GM12878 (cell line): ENCODE results near the gene BCORL1. TPM values are rescaled to one million over a fixed set of nuclear protein-coding genes. Genes with fewer than 3 reads are reported as not detected.

ENCODE experiments used
- ATAC-seq: fragments of 200-7000 bp; cut with Tn5 transposase; 3 replicates; pipeline ENCODE4 v1.9.1; 2020; ENCODE audit warnings: mild to moderate bottlenecking, moderate library complexity
- BruUV-seq: library from RNA; stranded (reverse); fragments of 400-500 nt; replicated peaks from 2 replicates; lab custom pipeline; 2021; lab: Mats Ljungman, UMichigan
- CTCF ChIA-PET: fragments of 300-600 bp; sonication (Branson Sonifier 250); formaldehyde crosslinking; extraction: SDS; loops from one replicate; lab custom pipeline; 2021; ENCODE audit warnings: inconsistent platforms; lab: Yijun Ruan, JAX
- POLR2A ChIA-PET: fragments of 350-600 bp; formaldehyde crosslinking; extraction: SDS; loops from one replicate; lab custom pipeline; 2021; ENCODE audit warnings: inconsistent platforms; lab: Charles Lee
- RAD21 ChIA-PET: fragments of 300-600 bp; sonication (Branson Sonifier 250); formaldehyde crosslinking; loops from one replicate; lab custom pipeline; 2023; ENCODE audit warnings: antibody characterized with exemption; ENCODE audit not compliant: unreplicated experiment; lab: Charles Lee
- SMC1A ChIA-PET: fragments of 300-600 bp; sonication (Branson Sonifier 250); formaldehyde crosslinking; loops from one replicate; lab custom pipeline; 2023; ENCODE audit not compliant: unreplicated experiment, uncharacterized antibody; lab: Charles Lee
- DNase-seq: peaks from one replicate; pipeline ENCODE4 v3.0.0-alpha.2; 2011; ENCODE audit warnings: low read depth, low spot score
- FAIRE-seq: peaks from 3 replicates; lab custom pipeline; 2011; peaks lifted over from hg19 to GRCh38; lab: Jason Lieb, UNC
- H2AFZ ChIP-seq: 2 replicates; pipeline ENCODE4 v1.6.0; 2011; ENCODE audit warnings: low read depth, low read length, control low read depth; ENCODE audit not compliant: control insufficient read depth
- H3K27ac ChIP-seq: 2 replicates; pipeline ENCODE4 v1.5.1; 2011; ENCODE audit warnings: control low read depth; ENCODE audit not compliant: control insufficient read depth, insufficient read depth
- H3K27me3 ChIP-seq, 2 experiments: replicated peaks in 1 of 2; 2 replicates each; pipeline versions ENCODE4 v1.6.0 to v1.6.1; 2011; ENCODE audit warnings: low read length in 1 of 2; ENCODE audit not compliant: control insufficient read depth in 2 of 2, insufficient read depth in 2 of 2
- H3K36me3 ChIP-seq, 2 experiments: 2 replicates each; pipeline ENCODE4 v1.5.1; 2011; ENCODE audit warnings: low read length in 1 of 2; ENCODE audit not compliant: control insufficient read depth in 2 of 2, insufficient read depth in 2 of 2
- H3K4me1 ChIP-seq: 2 replicates; pipeline ENCODE4 v1.6.1; 2011; ENCODE audit warnings: mild to moderate bottlenecking, low read length, moderate library complexity, mixed read lengths; ENCODE audit not compliant: control insufficient read depth, insufficient read depth
- H3K4me2 ChIP-seq: 2 replicates; pipeline ENCODE4 v1.6.0; 2011; ENCODE audit warnings: control low read depth; ENCODE audit not compliant: control insufficient read depth, insufficient read depth
- H3K4me3 ChIP-seq: fragments of 200-600 bp; sonication (generic); 2 replicates; pipeline ENCODE4 v1.5.1; 2016
- H3K79me2 ChIP-seq: 2 replicates; pipeline ENCODE4 v1.6.0; 2011; ENCODE audit warnings: low read length; ENCODE audit not compliant: control insufficient read depth, insufficient read depth
- H3K9ac ChIP-seq: 2 replicates; pipeline ENCODE4 v1.8.0; 2011; ENCODE audit warnings: low read length, control low read depth, mixed read lengths; ENCODE audit not compliant: control insufficient read depth, insufficient read depth
- H3K9me3 ChIP-seq: replicated peaks from 3 replicates; pipeline ENCODE4 v1.5.1; 2011; ENCODE audit warnings: mild to moderate bottlenecking, low read length; ENCODE audit not compliant: control insufficient read depth, insufficient read depth
- H4K20me1 ChIP-seq: 2 replicates; pipeline ENCODE4 v1.6.0; 2011; ENCODE audit not compliant: control insufficient read depth, insufficient read depth
- BHLHE40 ChIP-seq, 2 experiments: fragments of 450-650 bp in 1 of 2; IDR thresholded peaks; 2 replicates each; pipeline ENCODE4 v1.6.1; 2011 to 2017; ENCODE audit warnings: low read depth in 2 of 2, borderline replicate concordance in 1 of 2, improper control_type of control experiment in 1 of 2, low read length in 1 of 2, mild to moderate bottlenecking in 1 of 2
- CBX5 ChIP-seq: sonication (generic); IDR thresholded peaks from 2 replicates; pipeline ENCODE4 v1.6.1; 2016; ENCODE audit warnings: low read depth, moderate library complexity, mild to moderate bottlenecking, inconsistent platforms
- CHD2 ChIP-seq: IDR thresholded peaks from 2 replicates; pipeline ENCODE4 v1.6.1; 2011; ENCODE audit warnings: low read depth, low read length, improper control_type of control experiment, borderline replicate concordance
- MTA3 ChIP-seq: IDR thresholded peaks from 2 replicates; pipeline ENCODE4 v1.6.1; 2012; ENCODE audit warnings: low read length, inconsistent platforms, borderline replicate concordance
- PAX5 ChIP-seq: IDR thresholded peaks from 2 replicates; pipeline ENCODE4 v1.6.1; 2011; ENCODE audit warnings: low read depth, low read length, borderline replicate concordance
- PKNOX1 ChIP-seq: fragments of 450-650 bp; IDR thresholded peaks from 2 replicates; pipeline ENCODE4 v1.6.1; 2016; ENCODE audit warnings: mild to moderate bottlenecking
- TBL1XR1 ChIP-seq: IDR thresholded peaks from 2 replicates; pipeline ENCODE4 v1.6.1; 2012; ENCODE audit warnings: low read depth, low read length, improper control_type of control experiment
- TCF12 ChIP-seq: IDR thresholded peaks from 2 replicates; pipeline ENCODE4 v1.6.1; 2011; ENCODE audit warnings: low read depth, mild to moderate bottlenecking, low read length
- TCF3 ChIP-seq: IDR thresholded peaks from 2 replicates; pipeline ENCODE4 v1.6.1; 2012; ENCODE audit warnings: low read depth, mild to moderate bottlenecking, low read length, borderline replicate concordance; ENCODE audit not compliant: insufficient read depth
- TCF7 ChIP-seq: IDR thresholded peaks from 2 replicates; pipeline ENCODE4 v1.6.1; 2014; ENCODE audit warnings: antibody characterized with exemption, borderline replicate concordance
- WRNIP1 ChIP-seq: IDR thresholded peaks from 2 replicates; pipeline ENCODE4 v1.6.1; 2011; ENCODE audit warnings: low read depth, low read length, improper control_type of control experiment, borderline replicate concordance
- ZBTB11 ChIP-seq: fragments of 450-650 bp; formaldehyde crosslinking; IDR thresholded peaks from 2 replicates; pipeline ENCODE4 v1.5.0; 2022; ENCODE audit warnings: mild to moderate bottlenecking, missing genetic modification characterization
- WGBS: methylation state at CpG from one replicate; pipeline ENCODE4 v1.1.6; 2016; ENCODE audit warnings: low lambda C conversion rate; ENCODE audit not compliant: insufficient replicate concordance, insufficient coverage; ENCODE audit errors: missing lambda C conversion rate; 5-methylcytosine and 5-hydroxymethylcytosine counted together
- in situ Hi-C: fragments of 300-500 bp; cut with MboI; formaldehyde crosslinking; loops from 9 replicates; pipeline ENCODE4 v1.14.3; 2018; ENCODE audit warnings: mixed read lengths
- intact Hi-C: fragments of 100-400 bp; cut with micrococcal nuclease; formaldehyde crosslinking; loops from one replicate; pipeline ENCODE4 v1.14.2; 2022; ENCODE audit not compliant: unreplicated experiment
- polyA plus RNA-seq, 11 experiments: library from polyadenylated mRNA; depleted of rRNA in 4 of 11; unstranded in 6 of 11; stranded (reverse) in 5 of 11; fragments of >200 nt; fragmentation: Nextera tagmentation in 4 of 11; fragmentation: Illumina TruSeq in 1 of 11; extraction: Ambion mirVana in 4 of 11; extraction: Trizol in 1 of 11; gene quantifications; 1 replicate in 1 of 11; 2 replicates in 10 of 11; pipeline versions ENCODE4 v1.2.1 to v1.2.3, GENCODE V29; 2011 to 2016; ENCODE audit warnings: inconsistent platforms in 2 of 11, missing spikeins in 2 of 11, low read depth in 1 of 11
- total RNA-seq, 4 experiments: library from RNA; depleted of rRNA in 3 of 4; stranded (reverse); fragments of >200 nt in 3 of 4; fragmentation: Illumina TruSeq in 1 of 4; extraction: Trizol in 1 of 4; gene quantifications; 2 replicates each; pipeline versions ENCODE4 v1.2.1 to v1.2.3, GENCODE V29; 2013 to 2021
- TF ChIP-seq, protein P1 (sequence below): fragments of 450-650 bp; IDR thresholded peaks from 2 replicates; pipeline ENCODE4 v1.6.1; 2018; ENCODE audit warnings: mild to moderate bottlenecking, low read depth, moderate library complexity; ENCODE audit not compliant: partially characterized antibody

The BCORL1 gene
- total and polyA plus RNA-seq, 10 of the 15 experiments (the other 5 are each of a cell fraction or from before 2014, with no cell fraction given), result 0.16 to 7.2 (median 0.94) TPM

DNA sequence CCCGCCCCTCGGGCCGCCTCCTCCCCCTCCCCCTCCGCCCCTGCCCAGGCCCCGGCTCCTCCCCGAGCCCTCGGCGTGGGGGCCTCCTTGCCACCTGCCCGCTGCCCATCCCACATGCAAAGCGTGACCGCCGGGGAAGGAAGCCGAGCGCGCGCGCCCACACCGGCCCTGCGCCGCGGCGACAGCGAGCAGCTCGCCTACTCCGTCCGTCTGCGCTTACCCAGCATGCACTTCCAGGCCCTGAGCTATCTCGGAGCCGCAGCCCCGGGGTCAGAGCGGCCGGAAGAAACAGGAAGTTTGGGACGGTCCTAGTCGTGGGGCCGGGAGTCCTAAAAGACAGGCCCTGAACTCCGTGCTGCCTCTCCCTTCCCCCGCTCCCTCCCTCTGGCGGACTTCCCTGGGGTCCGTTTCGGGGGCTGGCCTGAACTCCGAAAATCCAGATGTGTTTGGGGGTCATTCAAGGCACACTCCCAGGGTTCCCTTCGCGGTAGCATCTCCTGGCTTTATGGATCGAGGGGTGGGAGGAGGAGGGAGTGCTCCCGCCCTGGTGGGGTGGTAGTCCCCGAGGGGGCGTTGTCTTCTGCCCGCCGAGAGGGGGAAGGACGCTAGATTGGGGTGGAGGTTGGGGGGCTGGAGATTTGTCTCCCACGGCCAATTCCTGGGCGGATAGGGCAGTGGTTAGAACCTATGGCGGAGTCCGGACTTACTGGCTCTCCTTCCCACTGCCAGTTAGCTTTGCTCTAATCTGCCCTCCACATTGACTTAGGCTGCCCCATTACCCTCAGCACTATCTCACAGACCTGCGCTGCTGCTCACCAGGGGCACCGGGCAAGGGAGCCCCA lies 25.0 kb upstream of the BCORL1 start (continued):
- peak; percentile 28 to 82; a peak in 2 of 4 replicates for TF ChIP-seq BHLHE40 (IDR thresholded peaks at IDR 0.05; ENCODE audit: borderline replicate concordance in 1 of 2, low read depth in 2 of 2, low read length in 1 of 2)
- TF ChIP-seq ZBTB11, result no peak
- TF ChIP-seq TBL1XR1, result no peak
- no peak for TF ChIP-seq TCF7

GRCh38 chrX:129958083-129958465 lies 24.4 kb upstream of the BCORL1 start:
- no peak overlapping the region for H2AFZ ChIP-seq
- no peaks in the 10 kb centered on the region for H3K9me3 ChIP-seq
- no peak for DNase-seq
- intact Hi-C loops (no loop called here), in situ Hi-C loops (no loop called here)
- H3K27me3 ChIP-seq, result no peaks in the 10 kb centered on the region
- peak overlapping the region; percentile 69; the same call in 1 of the 2 replicates for H3K9ac ChIP-seq
- ChIA-PET SMC1A (interaction anchor here (1.0 to 1.3 kb wide), 2 partner anchors 69 to 71 kb away, joined by 3 read pairs; no protein-coding TSS in a partner anchor), CTCF (interaction anchor here (0.6 to 1.5 kb wide), 2 partner anchors 21 to 71 kb away, joined by 3 read pairs; no protein-coding TSS in a partner anchor), POLR2A (no interaction called here), RAD21 (no interaction called here)
- H3K79me2 ChIP-seq, result no peaks in the 10 kb centered on the region
- ATAC-seq, result peak; percentile 7; the same call in 2 of the 3 replicates
- H3K4me2 ChIP-seq, result peak overlapping the region; percentile 69
- no peak overlapping the region for H3K27ac ChIP-seq
- 66% methylated on average over 7 of the region's 7 CpGs for WGBS
- H4K20me1 ChIP-seq, result no peaks in the 10 kb centered on the region
- H3K36me3 ChIP-seq, result no peaks in the 10 kb centered on the region
- FAIRE-seq, result no peak
- BruUV-seq, result no TSS peak
- H3K4me1 ChIP-seq, result peaks cover 7% of the 10 kb centered on the region
- H3K4me3 ChIP-seq, result peak overlapping the region; percentile 61; the same call in 1 of the 2 replicates
- no peak for TF ChIP-seq TCF3
- TF ChIP-seq, protein P1, sequence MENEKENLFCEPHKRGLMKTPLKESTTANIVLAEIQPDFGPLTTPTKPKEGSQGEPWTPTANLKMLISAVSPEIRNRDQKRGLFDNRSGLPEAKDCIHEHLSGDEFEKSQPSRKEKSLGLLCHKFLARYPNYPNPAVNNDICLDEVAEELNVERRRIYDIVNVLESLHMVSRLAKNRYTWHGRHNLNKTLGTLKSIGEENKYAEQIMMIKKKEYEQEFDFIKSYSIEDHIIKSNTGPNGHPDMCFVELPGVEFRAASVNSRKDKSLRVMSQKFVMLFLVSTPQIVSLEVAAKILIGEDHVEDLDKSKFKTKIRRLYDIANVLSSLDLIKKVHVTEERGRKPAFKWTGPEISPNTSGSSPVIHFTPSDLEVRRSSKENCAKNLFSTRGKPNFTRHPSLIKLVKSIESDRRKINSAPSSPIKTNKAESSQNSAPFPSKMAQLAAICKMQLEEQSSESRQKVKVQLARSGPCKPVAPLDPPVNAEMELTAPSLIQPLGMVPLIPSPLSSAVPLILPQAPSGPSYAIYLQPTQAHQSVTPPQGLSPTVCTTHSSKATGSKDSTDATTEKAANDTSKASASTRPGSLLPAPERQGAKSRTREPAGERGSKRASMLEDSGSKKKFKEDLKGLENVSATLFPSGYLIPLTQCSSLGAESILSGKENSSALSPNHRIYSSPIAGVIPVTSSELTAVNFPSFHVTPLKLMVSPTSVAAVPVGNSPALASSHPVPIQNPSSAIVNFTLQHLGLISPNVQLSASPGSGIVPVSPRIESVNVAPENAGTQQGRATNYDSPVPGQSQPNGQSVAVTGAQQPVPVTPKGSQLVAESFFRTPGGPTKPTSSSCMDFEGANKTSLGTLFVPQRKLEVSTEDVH, result no peak
- TF ChIP-seq TCF12, result no peak
- TF ChIP-seq CHD2, result no peak
- no peak for TF ChIP-seq MTA3
- no peak for TF ChIP-seq CBX5
- TF ChIP-seq PAX5, result no peak
- no peak for TF ChIP-seq WRNIP1
- no peak for TF ChIP-seq PKNOX1
